ENCODE results near the gene RALB.

RALB gene

GRCh38 chr2:120298173-120298835, 45.7 kb downstream of the RALB start:
- Histone ChIP-seq H3K4me1 (ENCODE audit: insufficient read depth, low read length) (no peaks in the 10 kb centered on the region), H3K4me2 (ENCODE audit: insufficient read depth, low read length) (no peak overlapping the region), H3K36me3 (ENCODE audit: insufficient read depth, low read length) (peaks cover 2% of the 10 kb centered on the region; the same call in 1 of the 2 replicates), H3K27ac (ENCODE audit: low read length) (no peak overlapping the region), H3K9ac (ENCODE audit: low read depth, low read length) (no peak overlapping the region), H3K9me3 (ENCODE audit: insufficient read depth, low read length, severe bottlenecking) (no peaks in the 10 kb centered on the region), H3K27me3 (ENCODE audit: insufficient read depth, low read length, poor library complexity) (no peaks in the 10 kb centered on the region), H3K79me2 (ENCODE audit: insufficient read depth, low read length) (no peaks in the 10 kb centered on the region), H3K4me3 (ENCODE audit: low read depth in 1 of 2, low read length in 2 of 2) (no peak overlapping the region), H2AFZ (ENCODE audit: low read depth, low read length) (no peak overlapping the region), H4K20me1 (ENCODE audit: insufficient read depth, low read length) (no peaks in the 10 kb centered on the region)
- no peak for DNase-seq
- ATAC-seq (ENCODE audit: insufficient read depth, low read depth) = no peak
- TF ChIP-seq CTCF (IDR thresholded peaks at IDR 0.05; ENCODE audit: borderline replicate concordance, extremely low read depth, low read length, poor library complexity, severe bottlenecking) (no peak), EZH2 (IDR thresholded peaks at IDR 0.05; ENCODE audit: borderline replicate concordance, low read depth, low read length, severe bottlenecking) (no peak)

GRCh38 chr2:120299004-120299403, 46.4 kb downstream of the RALB start:
- H3K4me3 ChIP-seq (ENCODE audit: low read depth in 1 of 2, low read length in 2 of 2) = no peak overlapping the region
- no peak overlapping the region for H3K9ac ChIP-seq (ENCODE audit: low read depth, low read length)
- H3K79me2 ChIP-seq (ENCODE audit: insufficient read depth, low read length) = no peaks in the 10 kb centered on the region
- H2AFZ ChIP-seq (ENCODE audit: low read depth, low read length) = no peak overlapping the region
- H3K27me3 ChIP-seq (ENCODE audit: insufficient read depth, low read length, poor library complexity) = no peaks in the 10 kb centered on the region
- H4K20me1 ChIP-seq (ENCODE audit: insufficient read depth, low read length) = no peaks in the 10 kb centered on the region
- H3K4me1 ChIP-seq (ENCODE audit: insufficient read depth, low read length) = no peaks in the 10 kb centered on the region
- H3K4me2 ChIP-seq (ENCODE audit: insufficient read depth, low read length) = no peak overlapping the region
- no peaks in the 10 kb centered on the region for H3K9me3 ChIP-seq (ENCODE audit: insufficient read depth, low read length, severe bottlenecking)
- DNase-seq (no peak), ATAC-seq (ENCODE audit: insufficient read depth, low read depth) (no peak)
- no peak for TF ChIP-seq CTCF (IDR thresholded peaks at IDR 0.05; ENCODE audit: borderline replicate concordance, extremely low read depth, low read length, poor library complexity, severe bottlenecking)
- TF ChIP-seq EZH2 (IDR thresholded peaks at IDR 0.05; ENCODE audit: borderline replicate concordance, low read depth, low read length, severe bottlenecking) = no peak
- no peak overlapping the region for H3K27ac ChIP-seq (ENCODE audit: low read length)
- no peaks in the 10 kb centered on the region for H3K36me3 ChIP-seq (ENCODE audit: insufficient read depth, low read length)

- no peak for TF ChIP-seq CTCF (IDR thresholded peaks at IDR 0.05; ENCODE audit: borderline replicate concordance, extremely low read depth, low read length, poor library complexity, severe bottlenecking)
- TF ChIP-seq EZH2 (IDR thresholded peaks at IDR 0.05; ENCODE audit: borderline replicate concordance, low read depth, low read length, severe bottlenecking) = no peak
- no peak overlapping the region for H3K9ac ChIP-seq (ENCODE audit: low read depth, low read length)
- DNase-seq = no peak
- H3K4me1 ChIP-seq (ENCODE audit: insufficient read depth, low read length) = no peaks in the 10 kb centered on the region
- no peak overlapping the region for H3K27ac ChIP-seq (ENCODE audit: low read length)
- ATAC-seq (ENCODE audit: insufficient read depth, low read depth) = no peak
- H2AFZ ChIP-seq (ENCODE audit: low read depth, low read length) = no peak overlapping the region
- H4K20me1 ChIP-seq (ENCODE audit: insufficient read depth, low read length) = no peaks in the 10 kb centered on the region
- no peaks in the 10 kb centered on the region for H3K36me3 ChIP-seq (ENCODE audit: insufficient read depth, low read length)
- no peaks in the 10 kb centered on the region for H3K79me2 ChIP-seq (ENCODE audit: insufficient read depth, low read length)
- no peaks in the 10 kb centered on the region for H3K27me3 ChIP-seq (ENCODE audit: insufficient read depth, low read length, poor library complexity)
- no peaks in the 10 kb centered on the region for H3K9me3 ChIP-seq (ENCODE audit: insufficient read depth, low read length, severe bottlenecking)
- H3K4me2 ChIP-seq (ENCODE audit: insufficient read depth, low read length) = no peak overlapping the region
- H3K4me3 ChIP-seq (ENCODE audit: low read depth in 1 of 2, low read length in 2 of 2) = no peak overlapping the region
Measured at GRCh38 chr2:120299561-120299960, 46.9 kb downstream of the RALB start.
